OCI-LY3 (cell line): ENCODE results near the gene TMEM19.

Experiments used
- H2AFZ ChIP-seq: fragments of 200-600, 300-600 bp; shearing (Covaris generic); 2 replicates; pipeline ENCODE4 v1.6.0; 2014; ENCODE audit warnings: antibody characterized with exemption, low read depth, low read length
- H3K27ac ChIP-seq: fragments of 200-600, 300-600 bp; sonication (generic); 2 replicates; pipeline ENCODE4 v1.5.1; 2014; ENCODE audit warnings: mild to moderate bottlenecking, low read length, moderate library complexity, mixed read lengths
- H3K27me3 ChIP-seq: fragments of 200-600, 300-600 bp; sonication (generic); 2 replicates; pipeline ENCODE4 v1.6.1; 2014; ENCODE audit warnings: low read depth, low read length, mixed read lengths
- H3K36me3 ChIP-seq: fragments of 200-600, 300-600 bp; sonication (generic); replicated peaks from 2 replicates; pipeline ENCODE3; 2014; ENCODE audit warnings: low read depth, low read length, mixed read lengths
- H3K4me1 ChIP-seq: fragments of 300-600, 200-600 bp; sonication (generic); 2 replicates; pipeline ENCODE4 v1.6.1; 2014; ENCODE audit warnings: low read length, mixed read lengths
- H3K4me2 ChIP-seq: fragments of 200-600, 300-600 bp; sonication (generic); 2 replicates; pipeline ENCODE4 v1.6.1; 2014; ENCODE audit warnings: low read length, mixed read lengths
- H3K4me3 ChIP-seq: fragments of 300-600, 200-600 bp; sonication (generic); 2 replicates; pipeline ENCODE4 v1.5.1; 2014; ENCODE audit warnings: antibody characterized with exemption, mild to moderate bottlenecking, low read length, moderate library complexity
- H3K79me2 ChIP-seq: fragments of 300-600, 200-600 bp; shearing (Covaris generic); 2 replicates; pipeline ENCODE4 v1.6.1; 2014; ENCODE audit warnings: mild to moderate bottlenecking, low read length, mixed read lengths
- H3K9ac ChIP-seq: fragments of 300-600, 200-600 bp; shearing (Covaris generic); 2 replicates; pipeline ENCODE4 v1.6.0; 2014; ENCODE audit warnings: mild to moderate bottlenecking, low read length, moderate library complexity
- H3K9me3 ChIP-seq: fragments of 200-600, 300-600 bp; shearing (Covaris generic); 2 replicates; pipeline ENCODE4 v1.6.1; 2014; ENCODE audit warnings: low read length, mixed read lengths; ENCODE audit not compliant: insufficient read depth
- H4K20me1 ChIP-seq: fragments of 200-600, 300-600 bp; sonication (generic); 2 replicates; pipeline ENCODE4 v1.6.1; 2016; ENCODE audit warnings: low read length, mixed read lengths; ENCODE audit not compliant: insufficient read depth
- EZH2phosphoT487 ChIP-seq: fragments of 200-600 bp; shearing (Covaris generic); IDR thresholded peaks from 2 replicates; pipeline ENCODE4 v1.6.1; 2018; ENCODE audit warnings: antibody characterized with exemption, mixed run types, low read depth
- TF ChIP-seq, protein P1 (sequence below): fragments of 200-600, 300-600 bp; sonication (generic); IDR thresholded peaks from 2 replicates; pipeline ENCODE4 v1.5.1; 2014; ENCODE audit warnings: antibody characterized with exemption, low read length, low read depth

TMEM19 gene

DNA sequence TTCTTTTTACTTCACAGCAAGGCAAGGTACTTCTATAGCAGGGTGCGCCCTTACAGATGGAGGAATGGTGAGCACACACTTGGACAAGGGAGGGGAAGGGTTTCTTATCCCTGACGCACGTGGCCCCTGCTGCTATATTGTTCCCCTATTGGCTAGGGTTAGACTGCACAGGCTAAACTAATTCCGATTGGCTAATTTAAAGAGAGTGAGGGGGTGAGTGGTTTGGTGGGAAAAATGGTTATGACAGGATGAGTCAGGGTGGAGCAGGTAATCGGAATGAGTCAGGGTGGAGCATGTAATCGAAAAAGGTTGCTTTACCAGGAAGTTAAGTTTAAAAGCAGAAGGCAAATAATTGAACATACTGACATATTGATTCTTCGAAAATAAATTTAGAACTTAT lies 45.1 kb downstream of the TMEM19 start:
- Histone ChIP-seq H3K9ac (no peak overlapping the region), H3K27me3 (no peaks in the 10 kb centered on the region), H3K4me1 (no peaks in the 10 kb centered on the region), H2AFZ (no peak overlapping the region), H4K20me1 (no peaks in the 10 kb centered on the region), H3K4me2 (no peak overlapping the region), H3K4me3 (no peak overlapping the region), H3K36me3 (no peaks in the 10 kb centered on the region), H3K79me2 (no peaks in the 10 kb centered on the region), H3K27ac (no peak overlapping the region), H3K9me3 (no peaks in the 10 kb centered on the region)
- TF ChIP-seq, protein P1, sequence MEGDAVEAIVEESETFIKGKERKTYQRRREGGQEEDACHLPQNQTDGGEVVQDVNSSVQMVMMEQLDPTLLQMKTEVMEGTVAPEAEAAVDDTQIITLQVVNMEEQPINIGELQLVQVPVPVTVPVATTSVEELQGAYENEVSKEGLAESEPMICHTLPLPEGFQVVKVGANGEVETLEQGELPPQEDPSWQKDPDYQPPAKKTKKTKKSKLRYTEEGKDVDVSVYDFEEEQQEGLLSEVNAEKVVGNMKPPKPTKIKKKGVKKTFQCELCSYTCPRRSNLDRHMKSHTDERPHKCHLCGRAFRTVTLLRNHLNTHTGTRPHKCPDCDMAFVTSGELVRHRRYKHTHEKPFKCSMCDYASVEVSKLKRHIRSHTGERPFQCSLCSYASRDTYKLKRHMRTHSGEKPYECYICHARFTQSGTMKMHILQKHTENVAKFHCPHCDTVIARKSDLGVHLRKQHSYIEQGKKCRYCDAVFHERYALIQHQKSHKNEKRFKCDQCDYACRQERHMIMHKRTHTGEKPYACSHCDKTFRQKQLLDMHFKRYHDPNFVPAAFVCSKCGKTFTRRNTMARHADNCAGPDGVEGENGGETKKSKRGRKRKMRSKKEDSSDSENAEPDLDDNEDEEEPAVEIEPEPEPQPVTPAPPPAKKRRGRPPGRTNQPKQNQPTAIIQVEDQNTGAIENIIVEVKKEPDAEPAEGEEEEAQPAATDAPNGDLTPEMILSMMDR, result no peak
- no peak for TF ChIP-seq EZH2phosphoT487

DNA sequence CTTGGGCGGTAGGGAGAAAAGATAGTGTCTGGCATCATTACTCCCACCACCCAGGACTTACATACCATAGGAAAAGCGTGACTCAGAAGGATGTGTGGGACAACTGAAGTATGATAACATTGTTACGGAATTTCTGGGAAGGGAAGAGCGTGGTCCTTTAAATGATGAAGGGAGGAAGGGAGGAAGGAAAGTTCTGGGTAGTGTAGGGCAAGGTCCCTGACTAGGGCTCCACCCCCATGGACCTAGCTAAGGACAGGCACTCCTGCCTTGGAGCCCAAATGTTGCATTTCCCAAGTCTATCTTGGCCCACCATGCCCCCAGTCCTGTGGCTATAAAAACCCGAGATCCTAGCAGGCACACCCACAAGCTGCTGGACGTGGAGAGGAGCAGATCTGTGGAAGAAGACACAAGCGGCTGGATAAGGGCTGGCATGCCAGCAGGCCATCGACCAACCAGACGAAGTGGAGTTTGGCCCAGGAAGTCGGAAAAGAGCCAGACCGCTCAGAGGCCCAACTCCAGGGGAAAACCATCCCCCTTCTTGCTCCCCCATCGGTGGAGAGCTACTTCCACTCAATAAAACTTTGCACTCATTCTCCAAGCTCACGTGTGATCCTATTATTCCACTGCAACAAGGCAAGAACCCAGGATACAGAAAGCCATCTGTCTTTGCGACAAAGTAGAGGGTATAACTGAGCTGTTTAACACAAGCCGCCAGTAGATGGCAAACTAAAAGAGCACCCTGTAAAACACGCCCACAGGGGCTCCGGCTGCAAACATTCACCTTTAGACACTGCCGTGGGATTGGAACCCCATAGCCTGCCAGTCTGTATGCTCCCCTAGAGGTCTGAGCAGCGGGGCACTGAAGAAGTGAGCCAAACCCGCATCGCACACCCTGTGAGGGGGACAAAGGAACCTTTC lies 45.8 kb downstream of the TMEM19 start:
- H3K9ac ChIP-seq, result peak overlapping the region; percentile 35; the same call in 1 of the 2 replicates
- H3K9me3 ChIP-seq, result no peaks in the 10 kb centered on the region
- TF ChIP-seq, protein P1, result peak; percentile 43
- no peak for TF ChIP-seq EZH2phosphoT487
- H2AFZ ChIP-seq, result peak overlapping the region; percentile 98
- no peaks in the 10 kb centered on the region for H3K4me1 ChIP-seq
- H3K36me3 ChIP-seq, result no peaks in the 10 kb centered on the region
- no peaks in the 10 kb centered on the region for H3K79me2 ChIP-seq
- H3K4me3 ChIP-seq, result peak overlapping the region; percentile 75
- H3K27me3 ChIP-seq, result no peaks in the 10 kb centered on the region
- no peak overlapping the region for H3K27ac ChIP-seq
- H3K4me2 ChIP-seq, result peak overlapping the region; percentile 98
- no peaks in the 10 kb centered on the region for H4K20me1 ChIP-seq

DNA sequence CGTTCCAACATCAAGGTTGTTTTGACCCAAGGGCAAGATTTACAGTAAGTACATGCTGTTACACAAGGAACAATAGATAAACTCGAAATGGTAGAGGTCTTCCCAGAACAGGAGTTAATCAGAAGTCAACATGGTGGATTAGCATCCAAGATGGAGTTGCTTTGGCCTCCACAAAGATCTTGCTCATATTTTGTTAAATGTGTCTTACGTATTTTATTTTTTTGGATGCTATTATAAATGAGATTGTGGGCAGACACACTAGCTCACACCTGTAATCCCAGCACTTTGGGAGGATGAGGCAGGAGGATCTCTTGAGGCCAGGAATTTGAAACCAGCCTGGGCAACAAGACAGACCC lies 46.5 kb downstream of the TMEM19 start:
- peak overlapping the region; percentile 98 for H3K4me2 ChIP-seq
- peak overlapping the region; percentile 98 for H2AFZ ChIP-seq

DNA sequence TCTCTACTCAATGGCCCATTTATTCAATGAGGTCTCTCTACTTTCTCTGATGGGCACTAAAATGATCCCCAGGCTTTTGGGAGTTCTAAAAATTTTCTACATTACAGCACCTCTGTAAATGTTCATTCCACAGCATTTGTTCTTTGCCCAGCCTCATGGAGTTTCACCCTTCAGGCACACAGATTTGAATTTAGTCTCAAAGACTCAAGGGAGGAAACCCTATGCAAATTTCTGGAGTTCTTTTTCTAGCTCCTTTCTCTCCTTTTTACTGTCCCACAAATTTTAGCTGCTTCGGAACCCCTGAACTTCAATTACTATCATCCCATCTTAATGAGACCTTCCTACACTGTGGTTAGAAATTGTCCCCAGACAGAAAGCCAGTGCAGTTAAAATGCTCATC lies 51.3 kb downstream of the TMEM19 start:
- Histone ChIP-seq H3K4me3 (no peak overlapping the region), H3K79me2 (no peaks in the 10 kb centered on the region), H3K4me2 (no peak overlapping the region), H3K27me3 (no peaks in the 10 kb centered on the region), H3K27ac (no peak overlapping the region), H3K9me3 (no peaks in the 10 kb centered on the region), H3K9ac (no peak overlapping the region), H2AFZ (no peak overlapping the region), H3K4me1 (no peaks in the 10 kb centered on the region), H4K20me1 (no peaks in the 10 kb centered on the region), H3K36me3 (no peaks in the 10 kb centered on the region)
- TF ChIP-seq EZH2phosphoT487, result no peak
- TF ChIP-seq, protein P1, result no peak

More for the DNA sequence above, 46.5 kb downstream of the TMEM19 start:
- no peak overlapping the region for H3K27ac ChIP-seq
- no peaks in the 10 kb centered on the region for H4K20me1 ChIP-seq
- TF ChIP-seq, protein P1, result no peak
- no peak for TF ChIP-seq EZH2phosphoT487
- peak overlapping the region; percentile 75 for H3K4me3 ChIP-seq
- no peaks in the 10 kb centered on the region for H3K79me2 ChIP-seq
- peak overlapping the region; percentile 35; the same call in 1 of the 2 replicates for H3K9ac ChIP-seq
- no peaks in the 10 kb centered on the region for H3K4me1 ChIP-seq
- H3K27me3 ChIP-seq, result no peaks in the 10 kb centered on the region
- H3K9me3 ChIP-seq, result no peaks in the 10 kb centered on the region
- no peaks in the 10 kb centered on the region for H3K36me3 ChIP-seq
